ENCODE measurements around the gene COL4A2. TPM values are rescaled to one million over a fixed set of nuclear protein-coding genes. Genes with fewer than 3 reads are reported as not detected.

COL4A2 gene
- polyA plus RNA-seq, 1 donor (not counting 4 experiments of a cell fraction or from before 2014, with no cell fraction given) = 30.7 TPM

GRCh38 chr13:110352735-110353134, 45.7 kb downstream of the COL4A2 start:
- H4K20me1 ChIP-seq (ENCODE audit: control insufficient read depth, extremely low read depth, insufficient read depth, low read length) = peaks cover 2% of the 10 kb centered on the region
- FAIRE-seq (no peak), DNase-seq (ENCODE audit: low read depth, low spot score) (no peak)
- peaks cover 44% of the 10 kb centered on the region for H3K79me2 ChIP-seq (ENCODE audit: control insufficient read depth, insufficient read depth, low read length)
- H3K4me1 ChIP-seq (ENCODE audit: control insufficient read depth, extremely low read depth, insufficient read depth, low read length) = peaks cover 16% of the 10 kb centered on the region
- H2AFZ ChIP-seq (ENCODE audit: control insufficient read depth, low read length) = no peak overlapping the region
- TF ChIP-seq CTCF (optimal IDR thresholded peaks at IDR 0.05 in 1 of 3, IDR thresholded peaks at IDR 0.05 in 1 of 3, conservative IDR thresholded peaks at IDR 0.05 in 1 of 3; ENCODE audit: extremely low read depth in 1 of 3, insufficient read depth in 2 of 3, low read length in 3 of 3) (peak in 1 of 3 experiments; percentile 32), EZH2 (IDR thresholded peaks at IDR 0.05; ENCODE audit: low read length) (no peak)
- H3K36me3 ChIP-seq (ENCODE audit: control insufficient read depth in 2 of 2, extremely low read depth in 1 of 2, insufficient read depth in 2 of 2, low read length in 2 of 2) = peaks cover 2 to 6% of the 10 kb centered on the region in 2 experiments
- H3K27ac ChIP-seq (ENCODE audit: control insufficient read depth, insufficient read depth, low read length) = no peak overlapping the region
- dilution Hi-C loops (cut with MboI; ENCODE audit: extremely low pct_ligation_motif_present, low sequenced_read_pairs) = no loop called here
- peaks cover 3% of the 10 kb centered on the region for H3K9me1 ChIP-seq (ENCODE audit: control insufficient read depth, extremely low read depth, insufficient read depth, low read length)
- H3K9ac ChIP-seq (ENCODE audit: control insufficient read depth, extremely low read depth, insufficient read depth, low read length) = no peak overlapping the region
- no peak overlapping the region for H3K4me2 ChIP-seq (ENCODE audit: control insufficient read depth, extremely low read depth, insufficient read depth, low read depth, low read length)
- H3K9me3 ChIP-seq (ENCODE audit: control insufficient read depth, low read depth, low read length) = no peaks in the 10 kb centered on the region
- H3K4me3 ChIP-seq (ENCODE audit: control insufficient read depth in 2 of 3, extremely low read depth in 1 of 3, insufficient read depth in 2 of 3, low read depth in 1 of 3, low read length in 3 of 3) = no peak overlapping the region
- H3K27me3 ChIP-seq (ENCODE audit: control insufficient read depth, extremely low read depth, insufficient read depth, low read length) = no peaks in the 10 kb centered on the region

- Histone ChIP-seq H4K20me1 (ENCODE audit: control insufficient read depth, extremely low read depth, insufficient read depth, low read length) (peaks cover 2% of the 10 kb centered on the region), H3K9me1 (ENCODE audit: control insufficient read depth, extremely low read depth, insufficient read depth, low read length) (peaks cover 3% of the 10 kb centered on the region), H3K79me2 (ENCODE audit: control insufficient read depth, insufficient read depth, low read length) (peaks cover 44% of the 10 kb centered on the region), H2AFZ (ENCODE audit: control insufficient read depth, low read length) (no peak overlapping the region), H3K36me3 (ENCODE audit: control insufficient read depth in 2 of 2, extremely low read depth in 1 of 2, insufficient read depth in 2 of 2, low read length in 2 of 2) (peaks cover 2 to 7% of the 10 kb centered on the region in 2 experiments), H3K27me3 (ENCODE audit: control insufficient read depth, extremely low read depth, insufficient read depth, low read length) (no peaks in the 10 kb centered on the region), H3K4me2 (ENCODE audit: control insufficient read depth, extremely low read depth, insufficient read depth, low read depth, low read length) (no peak overlapping the region), H3K9me3 (ENCODE audit: control insufficient read depth, low read depth, low read length) (no peaks in the 10 kb centered on the region), H3K27ac (ENCODE audit: control insufficient read depth, insufficient read depth, low read length) (no peak overlapping the region), H3K9ac (ENCODE audit: control insufficient read depth, extremely low read depth, insufficient read depth, low read length) (no peak overlapping the region), H3K4me3 (ENCODE audit: control insufficient read depth in 2 of 3, extremely low read depth in 1 of 3, insufficient read depth in 2 of 3, low read depth in 1 of 3, low read length in 3 of 3) (no peak overlapping the region), H3K4me1 (ENCODE audit: control insufficient read depth, extremely low read depth, insufficient read depth, low read length) (peaks cover 12% of the 10 kb centered on the region)
- TF ChIP-seq CTCF (optimal IDR thresholded peaks at IDR 0.05 in 1 of 3, IDR thresholded peaks at IDR 0.05 in 1 of 3, conservative IDR thresholded peaks at IDR 0.05 in 1 of 3; ENCODE audit: extremely low read depth in 1 of 3, insufficient read depth in 2 of 3, low read length in 3 of 3) = no peak
- no peak for TF ChIP-seq EZH2 (IDR thresholded peaks at IDR 0.05; ENCODE audit: low read length)
- FAIRE-seq = no peak
- no peak for DNase-seq (ENCODE audit: low read depth, low spot score)
- dilution Hi-C loops (cut with MboI; ENCODE audit: extremely low pct_ligation_motif_present, low sequenced_read_pairs) = no loop called here
Measured at GRCh38 chr13:110353339-110353977, 46.4 kb downstream of the COL4A2 start.

Data from keratinocyte (primary cell).